CD4-positive, alpha-beta T cell (primary cell): Measurements from ENCODE around the gene POT1. TPM values are rescaled to one million over a fixed set of nuclear protein-coding genes. Genes with fewer than 3 reads are reported as not detected.

ENCODE experiments used
- ATAC-seq: fragments of 200-7000 bp; cut with Tn5 transposase; one replicate; pipeline ENCODE4 v1.10.0; 2022; ENCODE audit warnings: mild to moderate bottlenecking; ENCODE audit not compliant: poor library complexity
- CTCF ChIA-PET: fragments of 350-600 bp; sonication (Branson Sonifier 250); formaldehyde crosslinking; loops from one replicate; lab custom pipeline; 2021; ENCODE audit warnings: antibody characterized with exemption, inconsistent platforms; lab: Charles Lee
- POLR2A ChIA-PET: fragments of 350-600 bp; sonication (Branson Sonifier 250); formaldehyde crosslinking; loops from one replicate; lab custom pipeline; 2021; ENCODE audit warnings: antibody characterized with exemption, inconsistent platforms; lab: Charles Lee
- DNase-seq, 14 experiments: peaks; one replicate each; pipeline ENCODE4 v3.0.0-alpha.2; 2013 to 2020; ENCODE audit warnings: mixed read lengths in 2 of 14
- H3K27ac ChIP-seq, 2 donors: one replicate each; pipeline versions ENCODE4 v1.5.1 to v1.7.0; 2013; ENCODE audit warnings: low read length in 2 of 2, low read depth in 1 of 2, mild to moderate bottlenecking in 1 of 2
- H3K27me3 ChIP-seq, 2 experiments: 1 replicate in 1 of 2; 2 replicates in 1 of 2; pipeline versions ENCODE4 v1.6.1 to v1.7.0; 2013; ENCODE audit warnings: low read length in 2 of 2, control low read depth in 1 of 2, mild to moderate bottlenecking in 1 of 2, moderate library complexity in 1 of 2; ENCODE audit not compliant: insufficient read depth in 2 of 2, control insufficient read depth in 1 of 2
- H3K36me3 ChIP-seq: one replicate; pipeline ENCODE4 v1.6.1; 2013; ENCODE audit warnings: low read length, control low read depth; ENCODE audit not compliant: insufficient read depth
- H3K4me1 ChIP-seq: one replicate; pipeline ENCODE4 v1.6.1; 2013; ENCODE audit warnings: low read length, control low read depth; ENCODE audit not compliant: insufficient read depth
- H3K4me3 ChIP-seq: one replicate; pipeline ENCODE4 v1.5.1; 2013; ENCODE audit warnings: mild to moderate bottlenecking, low read length, moderate library complexity
- H3K9me3 ChIP-seq, 2 experiments: 1 replicate in 1 of 2; 2 replicates in 1 of 2; pipeline versions ENCODE4 v1.6.1 to v1.7.0; 2013; ENCODE audit warnings: low read length in 2 of 2, mild to moderate bottlenecking in 2 of 2, control low read depth in 1 of 2, moderate library complexity in 1 of 2; ENCODE audit not compliant: control insufficient read depth in 1 of 2, insufficient read depth in 1 of 2
- H3K27ac Mint-ChIP-seq: one replicate; pipeline ENCODE4 v1.8.0; 2020; ENCODE audit warnings: mixed read lengths
- H3K27me3 Mint-ChIP-seq: one replicate; pipeline ENCODE4 v1.8.0; 2021; ENCODE audit warnings: mixed read lengths
- H3K36me3 Mint-ChIP-seq: one replicate; pipeline ENCODE4 v1.8.0; 2021; ENCODE audit warnings: low read depth, mixed read lengths
- H3K4me1 Mint-ChIP-seq: one replicate; pipeline ENCODE4 v1.8.0; 2021; ENCODE audit warnings: low read depth, mixed read lengths
- H3K4me3 Mint-ChIP-seq: one replicate; pipeline ENCODE4 v1.8.0; 2020; ENCODE audit warnings: mild to moderate bottlenecking, mixed read lengths
- H3K9me3 Mint-ChIP-seq: one replicate; pipeline ENCODE4 v1.8.0; 2020; ENCODE audit warnings: mixed read lengths
- CTCF ChIP-seq: fragments of 200-600 bp; IDR thresholded peaks from one replicate; pipeline ENCODE4 v1.8.0; 2022; ENCODE audit warnings: antibody characterized with exemption, mild to moderate bottlenecking
- intact Hi-C, 2 experiments: fragments of 100-400 bp; cut with DNase I in 1 of 2; cut with micrococcal nuclease in 1 of 2; formaldehyde crosslinking; loops; one replicate each; pipeline versions ENCODE4 v1.15.1 to v1.9.0; 2023 to 2025; cut with DNase I, micrococcal nuclease
- total RNA-seq, 174 experiments: library from RNA in 2 of 174; stranded (reverse) in 2 of 174; gene quantifications; one replicate each; pipeline ENCODE4 v1.2.3 and lab custom pipeline; 2021 to 2026

Gene POT1
- total RNA-seq, 2 experiments from 2014 or later: 8.0 to 8.3 TPM

GRCh38 chr7:124784879-124785818 is 144.5 kb downstream of the POT1 start:
- H3K4me3 Mint-ChIP-seq: no peak overlapping the region
- Histone ChIP-seq H3K9me3 (no peaks in the 10 kb centered on the region), H3K4me1 (no peaks in the 10 kb centered on the region), H3K27ac (no peak overlapping the region), H3K4me3 (no peak overlapping the region), H3K27me3 (no peaks in the 10 kb centered on the region), H3K36me3 (no peaks in the 10 kb centered on the region)
- peaks cover 21% of the 10 kb centered on the region for H3K27me3 Mint-ChIP-seq
- ATAC-seq: no peak
- H3K4me1 Mint-ChIP-seq: no peaks in the 10 kb centered on the region
- CTCF ChIA-PET: no interaction called here
- DNase-seq: peak in 2 of 14 experiments; percentile 8 to 17
- no peak for TF ChIP-seq CTCF
- no peaks in the 10 kb centered on the region for H3K36me3 Mint-ChIP-seq
- H3K27ac Mint-ChIP-seq: no peak overlapping the region
- no peaks in the 10 kb centered on the region for H3K9me3 Mint-ChIP-seq
- intact Hi-C loops: no loop called here
- POLR2A ChIA-PET: interaction anchor here (0.8 kb wide), 1 partner anchor 17 kb away, joined by 3 read pairs; no protein-coding TSS in a partner anchor

GRCh38 chr7:124783271-124783670 is 146.4 kb downstream of the POT1 start:
- POLR2A ChIA-PET: no interaction called here

More at GRCh38 chr7:124783271-124783670, 146.4 kb downstream of the POT1 start:
- ATAC-seq (no peak), DNase-seq (no peak)
- intact Hi-C loops: no loop called here
- no peaks in the 10 kb centered on the region for H3K36me3 Mint-ChIP-seq
- Histone ChIP-seq H3K9me3 (no peaks in the 10 kb centered on the region), H3K4me3 (no peak overlapping the region), H3K27me3 (no peaks in the 10 kb centered on the region), H3K27ac (no peak overlapping the region), H3K4me1 (no peaks in the 10 kb centered on the region), H3K36me3 (no peaks in the 10 kb centered on the region)
- no peaks in the 10 kb centered on the region for H3K4me1 Mint-ChIP-seq
- CTCF ChIA-PET: no interaction called here
- H3K4me3 Mint-ChIP-seq: no peak overlapping the region
- peaks cover 19% of the 10 kb centered on the region for H3K27me3 Mint-ChIP-seq
- TF ChIP-seq CTCF: no peak
- H3K27ac Mint-ChIP-seq: no peak overlapping the region
- no peaks in the 10 kb centered on the region for H3K9me3 Mint-ChIP-seq
